ENCODE data around the gene SYCP2L.

DNA sequence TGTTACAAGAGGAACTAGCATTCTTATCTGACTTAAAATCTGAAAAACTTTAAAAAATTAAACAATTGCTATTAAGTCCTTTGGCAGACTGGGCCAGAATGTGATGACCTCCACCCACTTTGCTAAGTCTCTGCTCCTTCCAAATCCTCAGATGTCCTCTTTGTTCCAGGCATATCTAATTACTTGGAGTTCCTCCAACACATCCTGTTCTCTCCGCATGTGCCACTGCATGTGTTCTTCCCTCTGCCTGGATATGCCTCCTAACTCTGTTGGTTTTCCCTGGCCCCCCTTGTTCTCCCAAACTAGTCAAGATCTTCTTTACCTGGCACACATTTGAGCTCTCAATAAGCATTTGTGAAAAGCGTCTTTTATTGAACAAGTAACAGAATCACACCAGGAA is 134.2 kb downstream of the SYCP2L start:
- TF ChIP-seq CTCF (IDR thresholded peaks at IDR 0.05), result no peak
- TF ChIP-seq POLR2A (IDR thresholded peaks at IDR 0.05), result no peak

Data from suprapubic skin (tissue), 3 donors.